SJCRH30 (cell line): Measurements from ENCODE around the gene DRC7. TPM values are rescaled to one million over a fixed set of nuclear protein-coding genes. Genes with fewer than 3 reads are reported as not detected.

Experiments
- DNase-seq, 2 experiments: peaks; one replicate each; pipeline ENCODE4 v3.0.0-alpha.2; 2015 to 2020
- H3K27ac ChIP-seq: fragments of 250-450 bp; sonication (Bioruptor Pico); 2 replicates; pipeline ENCODE4 v1.5.1; 2020; ENCODE audit warnings: mild to moderate bottlenecking, moderate library complexity
- H3K27me3 ChIP-seq: fragments of 250-450 bp; sonication (Bioruptor Pico); 2 replicates; pipeline ENCODE4 v1.5.1; 2020; ENCODE audit warnings: mild to moderate bottlenecking, moderate library complexity
- H3K36me3 ChIP-seq: fragments of 250-450 bp; sonication (Bioruptor Pico); 2 replicates; pipeline ENCODE4 v1.5.1; 2020; ENCODE audit warnings: mild to moderate bottlenecking, moderate library complexity
- H3K4me1 ChIP-seq: fragments of 250-450 bp; sonication (Bioruptor Pico); 2 replicates; pipeline ENCODE4 v1.5.1; 2020; ENCODE audit warnings: mild to moderate bottlenecking, moderate library complexity
- H3K4me3 ChIP-seq: fragments of 250-450 bp; sonication (Bioruptor Pico); 2 replicates; pipeline ENCODE4 v1.5.1; 2020; ENCODE audit warnings: mild to moderate bottlenecking, moderate library complexity
- H3K9me3 ChIP-seq: fragments of 250-450 bp; sonication (Bioruptor Pico); replicated peaks from 2 replicates; pipeline ENCODE4 v1.5.1; 2020; ENCODE audit warnings: mild to moderate bottlenecking, moderate library complexity
- total RNA-seq: library from RNA; depleted of rRNA; stranded (reverse); fragments of >200 nt; shearing (Covaris generic); gene quantifications from 2 replicates; pipeline ENCODE4 v1.2.3, GENCODE V29; 2014

Gene DRC7
- total RNA-seq, 1 experiment from 2014 or later: not detected

DNA sequence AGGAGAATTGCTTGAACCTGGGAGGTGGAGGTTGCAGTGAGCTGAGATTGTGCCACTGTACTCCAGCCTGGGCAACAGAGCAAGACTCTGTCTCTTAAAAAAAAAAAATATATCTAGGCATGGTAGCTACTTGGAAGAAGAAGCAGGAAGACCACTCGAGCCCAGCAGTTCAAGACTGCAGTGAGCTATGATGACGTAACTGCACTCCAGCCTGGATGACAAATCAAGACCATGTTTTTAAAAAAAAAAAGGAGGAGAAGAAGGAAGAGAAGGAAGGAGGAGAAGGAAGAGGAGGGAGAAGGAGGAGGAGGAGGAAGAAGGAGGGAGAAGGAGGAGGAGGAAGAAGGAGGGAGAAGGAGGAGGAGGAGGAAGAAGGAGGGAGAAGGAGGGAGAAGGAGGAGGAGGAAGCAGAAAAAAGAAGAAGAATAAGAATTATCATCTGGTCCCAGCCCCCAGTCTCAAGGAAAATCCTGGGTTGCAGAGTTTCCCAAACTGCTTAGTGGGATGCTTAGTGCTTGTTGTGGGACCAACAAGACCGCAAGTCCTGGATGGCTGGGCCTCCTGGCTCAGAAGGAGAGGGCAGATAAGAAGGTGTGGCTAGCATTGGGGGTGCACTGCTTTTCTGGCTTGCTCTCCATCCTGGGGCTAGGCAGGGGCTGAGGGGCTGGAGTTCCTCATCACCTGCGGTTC, 3.7 kb upstream of the DRC7 start:
- Histone ChIP-seq H3K36me3 (no peaks in the 10 kb centered on the region), H3K27me3 (peaks cover 53% of the 10 kb centered on the region), H3K27ac (no peak overlapping the region), H3K4me3 (no peak overlapping the region), H3K4me1 (no peaks in the 10 kb centered on the region), H3K9me3 (no peaks in the 10 kb centered on the region)
- no peak for DNase-seq

DNA sequence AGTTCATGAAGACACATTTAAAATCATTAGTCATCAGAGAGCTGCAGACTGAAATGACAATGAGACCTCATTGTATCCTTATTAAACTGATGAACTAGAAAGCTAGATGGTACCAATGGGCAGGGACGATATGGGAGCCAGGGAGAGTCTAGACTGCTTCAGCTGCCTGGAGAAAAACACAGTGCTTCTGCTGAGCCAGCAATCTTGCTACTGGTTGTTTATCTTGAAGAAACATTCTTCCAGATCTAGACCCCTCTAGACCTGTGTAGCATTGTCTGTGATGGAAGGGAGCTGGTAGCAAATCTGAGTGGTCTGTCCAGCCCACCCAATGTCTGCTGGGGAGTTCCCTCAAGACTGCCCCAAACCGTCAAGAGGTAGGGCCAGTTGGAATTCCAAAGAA, 2.0 kb upstream of the DRC7 start:
- no peak overlapping the region for H3K27ac ChIP-seq
- no peaks in the 10 kb centered on the region for H3K9me3 ChIP-seq
- no peaks in the 10 kb centered on the region for H3K4me1 ChIP-seq
- no peak for DNase-seq
- no peak overlapping the region for H3K4me3 ChIP-seq
- peaks cover 49% of the 10 kb centered on the region for H3K27me3 ChIP-seq
- no peaks in the 10 kb centered on the region for H3K36me3 ChIP-seq

DNA sequence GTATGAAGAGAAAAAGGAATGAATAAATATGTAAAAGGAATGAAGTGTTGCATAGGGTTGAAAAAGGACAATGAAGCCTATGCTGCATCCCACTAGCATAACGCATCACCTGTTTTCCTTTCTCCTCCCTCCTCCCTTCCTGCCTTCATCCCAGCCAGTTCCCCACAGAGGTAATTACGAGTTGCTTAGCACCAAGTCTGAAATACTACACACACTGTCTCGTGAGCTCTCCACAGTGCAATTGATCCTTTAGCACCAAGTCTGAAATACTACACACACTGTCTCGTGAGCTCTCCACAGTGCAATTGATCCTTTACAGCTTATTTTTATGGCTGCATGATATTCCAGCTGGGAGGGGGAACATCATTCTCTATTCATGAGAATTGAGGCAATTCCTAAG, 1.1 kb upstream of the DRC7 start:
- H3K36me3 ChIP-seq: no peaks in the 10 kb centered on the region

DNA sequence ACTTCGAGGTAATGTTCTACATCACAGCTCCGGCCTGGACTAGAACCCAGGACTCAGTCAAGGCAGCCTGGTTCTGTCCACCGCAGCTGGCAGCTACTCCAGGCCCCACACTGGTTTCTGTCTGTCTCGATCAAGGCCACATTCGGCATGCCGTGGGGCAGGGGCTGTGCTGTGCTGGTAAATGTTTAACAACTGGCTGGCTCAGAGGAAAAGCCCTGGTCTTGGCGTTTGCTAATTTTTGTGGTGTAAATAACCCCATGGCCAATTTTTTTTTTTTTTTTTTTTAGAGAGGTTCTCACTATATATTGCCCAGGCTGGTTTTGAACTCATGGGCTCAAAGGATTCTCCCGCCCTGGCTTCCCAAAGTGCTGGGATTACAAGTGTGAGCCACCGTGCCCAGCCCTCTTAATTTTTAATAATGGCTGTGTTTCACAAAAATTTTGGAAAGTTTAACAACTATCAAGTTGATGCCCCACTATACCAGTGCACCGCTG, 328 bp upstream of the DRC7 start:
- Histone ChIP-seq H3K36me3 (no peaks in the 10 kb centered on the region), H3K4me1 (no peaks in the 10 kb centered on the region), H3K27ac (no peak overlapping the region), H3K27me3 (peaks cover 52% of the 10 kb centered on the region), H3K9me3 (no peaks in the 10 kb centered on the region), H3K4me3 (no peak overlapping the region)
- no peak for DNase-seq

More for the DNA sequence above, 1.1 kb upstream of the DRC7 start:
- H3K27ac ChIP-seq: no peak overlapping the region
- no peak for DNase-seq
- no peak overlapping the region for H3K4me3 ChIP-seq
- H3K27me3 ChIP-seq: peaks cover 50% of the 10 kb centered on the region
- H3K4me1 ChIP-seq: no peaks in the 10 kb centered on the region
- no peaks in the 10 kb centered on the region for H3K9me3 ChIP-seq

DNA sequence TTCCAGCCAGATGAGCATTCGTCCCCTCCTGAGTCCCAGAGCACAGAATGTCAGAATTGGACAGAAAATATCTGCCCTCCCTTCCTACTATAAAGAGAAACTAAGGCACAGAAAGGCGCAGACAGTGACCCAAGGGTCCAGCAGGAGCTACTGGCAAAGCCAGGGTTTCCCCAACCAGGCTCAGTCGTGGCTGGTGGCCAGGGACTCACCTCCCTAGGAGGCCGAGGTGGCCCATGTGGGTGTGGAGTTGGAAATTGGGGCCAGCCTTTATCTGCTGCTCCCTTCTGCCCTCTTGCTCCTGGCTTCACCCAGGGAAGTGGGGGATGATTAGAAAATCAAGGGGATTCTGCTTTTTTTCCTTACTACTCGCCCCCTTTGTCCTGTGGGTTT, 1.1 kb downstream of the DRC7 start:
- H3K4me3 ChIP-seq: no peak overlapping the region
- no peak for DNase-seq

DNA sequence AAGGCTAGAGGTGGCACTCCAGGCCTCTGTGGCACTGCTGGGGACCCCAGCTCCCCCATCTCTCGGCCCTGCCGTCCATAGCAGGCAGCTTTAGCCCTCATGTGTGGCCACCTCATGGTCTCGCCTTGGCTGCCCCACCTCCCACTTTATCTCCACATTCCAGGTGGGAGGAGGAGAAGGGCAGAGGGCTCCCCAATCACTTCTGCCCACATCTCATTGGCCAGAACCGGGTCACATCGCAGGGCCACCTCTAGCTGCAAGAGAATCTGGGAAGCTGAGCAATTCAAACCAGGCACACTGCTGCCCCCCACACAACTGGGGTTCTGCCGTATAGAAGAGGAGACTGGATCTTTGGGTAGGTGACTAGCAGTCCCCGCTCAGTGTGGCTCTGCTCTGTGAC, 1.6 kb downstream of the DRC7 start:
- H3K36me3 ChIP-seq: no peaks in the 10 kb centered on the region
- no peak overlapping the region for H3K4me3 ChIP-seq
- no peaks in the 10 kb centered on the region for H3K4me1 ChIP-seq
- no peak overlapping the region for H3K27ac ChIP-seq
- no peaks in the 10 kb centered on the region for H3K9me3 ChIP-seq
- no peak for DNase-seq
- H3K27me3 ChIP-seq: peaks cover 60% of the 10 kb centered on the region

More for the DNA sequence above, 1.1 kb downstream of the DRC7 start:
- Histone ChIP-seq H3K27ac (no peak overlapping the region), H3K9me3 (no peaks in the 10 kb centered on the region), H3K36me3 (no peaks in the 10 kb centered on the region), H3K27me3 (peaks cover 54% of the 10 kb centered on the region), H3K4me1 (no peaks in the 10 kb centered on the region)

DNA sequence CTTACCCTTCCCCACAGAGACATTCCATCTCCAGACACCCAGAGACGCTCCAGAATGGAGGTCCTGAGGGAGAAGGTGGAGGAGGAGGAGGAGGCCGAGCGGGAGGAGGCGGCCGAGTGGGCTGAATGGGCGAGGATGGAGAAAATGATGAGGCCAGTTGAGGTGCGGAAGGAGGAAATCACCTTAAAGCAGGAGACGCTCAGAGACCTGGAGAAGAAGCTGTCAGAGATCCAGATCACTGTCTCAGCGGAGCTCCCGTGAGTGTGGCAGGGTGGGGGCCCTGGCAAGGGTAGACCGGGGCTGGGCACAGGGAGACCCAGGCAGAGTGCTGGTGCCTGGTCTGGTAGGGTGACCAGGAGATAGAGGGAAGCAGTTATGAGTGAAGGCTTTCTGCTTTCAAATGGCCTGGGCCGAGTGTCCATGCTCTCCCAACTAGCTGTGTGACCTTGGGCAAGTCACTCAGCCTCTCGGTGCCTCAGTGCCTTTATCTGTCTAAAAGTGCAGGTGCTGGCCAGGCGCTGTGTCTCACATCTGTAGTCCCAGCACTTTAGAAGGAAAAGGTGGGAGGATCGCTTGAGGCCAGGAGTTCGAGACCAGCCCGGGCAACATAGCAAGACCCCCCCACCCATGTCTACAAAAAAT, 3.4 kb downstream of the DRC7 start:
- H3K4me3 ChIP-seq: no peak overlapping the region
- no peak for DNase-seq
- no peaks in the 10 kb centered on the region for H3K4me1 ChIP-seq
- H3K9me3 ChIP-seq: no peaks in the 10 kb centered on the region
- no peaks in the 10 kb centered on the region for H3K36me3 ChIP-seq
- peaks cover 58% of the 10 kb centered on the region for H3K27me3 ChIP-seq
- no peak overlapping the region for H3K27ac ChIP-seq

DNA sequence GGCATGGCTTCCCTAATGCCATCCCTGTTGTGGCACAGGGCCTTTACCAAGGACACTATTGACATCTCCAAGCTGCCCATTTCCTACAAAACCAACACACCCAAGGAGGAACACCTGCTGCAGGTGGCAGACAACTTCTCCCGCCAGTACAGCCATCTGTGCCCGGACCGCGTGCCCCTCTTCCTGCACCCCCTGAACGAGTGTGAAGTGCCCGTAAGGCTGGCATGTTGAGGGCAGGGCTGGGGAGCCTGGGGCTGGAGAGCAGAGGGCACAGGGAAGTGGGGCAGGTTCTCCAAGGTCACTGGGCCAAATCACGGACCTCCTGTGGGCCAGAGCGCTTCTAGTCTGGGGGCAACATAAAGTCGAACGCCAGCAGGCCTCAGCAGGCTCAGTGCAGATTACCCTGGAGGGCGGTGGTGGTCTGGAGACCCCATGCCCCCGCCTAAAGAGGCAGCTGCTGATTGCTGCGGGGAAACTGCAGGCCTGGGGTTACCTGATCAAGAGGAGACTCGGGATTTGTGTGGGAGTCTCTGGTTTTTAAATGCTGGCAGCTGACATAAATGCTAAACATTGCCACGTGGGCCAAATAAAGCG, 4.3 kb downstream of the DRC7 start:
- no peaks in the 10 kb centered on the region for H3K4me1 ChIP-seq
- DNase-seq: no peak
- H3K36me3 ChIP-seq: no peaks in the 10 kb centered on the region
- peaks cover 50% of the 10 kb centered on the region for H3K27me3 ChIP-seq
- no peak overlapping the region for H3K27ac ChIP-seq
- no peaks in the 10 kb centered on the region for H3K9me3 ChIP-seq
- H3K4me3 ChIP-seq: no peak overlapping the region

DNA sequence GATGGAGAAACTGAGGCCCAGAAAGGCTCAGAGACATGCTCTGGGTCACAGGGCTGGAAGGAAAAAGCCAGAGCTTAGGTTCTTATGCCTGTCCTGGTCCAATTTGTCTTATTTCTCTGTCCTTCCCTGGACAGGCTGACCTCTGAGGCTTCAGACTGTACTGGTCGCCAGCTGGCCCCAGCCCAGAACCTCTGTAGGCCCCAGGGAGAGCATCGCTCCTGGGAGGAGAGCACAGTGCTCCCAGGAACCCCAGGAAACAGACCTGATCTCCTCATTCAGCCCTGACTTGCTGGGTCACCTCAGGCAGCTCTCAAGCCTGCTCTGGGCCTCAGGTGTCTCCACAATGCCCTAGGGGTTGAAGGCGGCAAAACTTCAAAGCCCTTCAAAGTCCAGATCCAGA, 4.9 kb downstream of the DRC7 start:
- Histone ChIP-seq H3K4me1 (no peaks in the 10 kb centered on the region), H3K9me3 (no peaks in the 10 kb centered on the region), H3K4me3 (no peak overlapping the region), H3K27ac (no peak overlapping the region), H3K36me3 (no peaks in the 10 kb centered on the region), H3K27me3 (peaks cover 50% of the 10 kb centered on the region)
- DNase-seq: no peak

DNA sequence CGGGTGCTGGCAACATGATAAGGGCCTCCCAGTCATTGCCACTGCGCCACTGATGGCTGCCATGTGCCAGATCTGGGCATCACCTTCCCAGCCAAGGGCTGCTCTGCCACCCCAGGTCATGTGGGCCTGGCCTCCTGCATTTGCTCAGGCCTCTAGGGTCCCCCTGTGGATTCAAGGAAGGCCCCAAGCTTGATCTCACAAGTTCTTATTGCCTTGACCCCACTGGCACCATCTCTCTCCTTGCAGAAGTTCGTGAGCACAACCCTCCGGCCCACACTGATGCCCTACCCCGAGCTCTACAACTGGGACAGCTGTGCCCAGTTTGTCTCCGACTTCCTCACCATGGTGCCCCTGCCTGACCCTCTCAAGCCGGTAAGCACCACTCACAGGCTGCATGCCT, 5.3 kb downstream of the DRC7 start:
- Histone ChIP-seq H3K4me1 (no peaks in the 10 kb centered on the region), H3K9me3 (no peaks in the 10 kb centered on the region), H3K4me3 (no peak overlapping the region), H3K36me3 (no peaks in the 10 kb centered on the region), H3K27me3 (peaks cover 51% of the 10 kb centered on the region), H3K27ac (no peak overlapping the region)
- DNase-seq: no peak

DNA sequence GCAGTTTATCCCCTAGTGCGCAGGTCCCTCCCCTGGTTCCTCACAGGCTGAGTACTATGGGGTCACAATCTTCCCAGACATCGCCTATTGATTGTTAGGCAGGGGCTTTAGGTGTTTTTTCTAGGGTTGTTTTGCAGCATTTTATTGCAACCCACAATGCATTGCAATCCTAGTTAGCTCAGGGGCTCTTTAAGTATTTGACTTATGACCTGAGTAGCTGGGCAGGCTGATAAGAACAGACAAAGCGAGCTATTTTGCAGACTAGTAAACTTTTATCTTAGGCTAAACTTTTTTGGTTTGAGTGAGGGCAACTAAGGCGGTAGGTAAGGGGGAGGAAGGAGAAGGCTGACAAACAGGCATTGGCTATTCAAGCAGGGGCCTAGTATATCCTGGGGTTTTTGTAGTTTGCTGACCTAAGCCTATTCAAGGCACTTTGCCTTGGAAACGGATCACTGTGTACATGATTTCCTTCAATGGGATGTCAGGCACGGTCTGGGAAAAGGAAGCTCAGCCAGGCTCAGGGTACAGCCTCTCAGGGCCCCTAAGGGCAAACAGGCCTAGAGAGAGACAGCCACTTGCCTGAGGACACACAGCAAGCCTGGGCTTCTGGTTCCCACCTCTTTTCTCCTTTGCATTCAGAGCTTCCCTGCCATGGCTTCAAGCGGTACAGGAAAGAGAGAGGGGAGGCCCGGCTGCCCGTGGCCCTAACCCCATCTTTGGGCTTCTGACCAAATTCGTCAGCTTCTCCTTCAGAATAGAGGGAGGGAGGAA, 6.4 kb downstream of the DRC7 start:
- H3K36me3 ChIP-seq: no peaks in the 10 kb centered on the region
- DNase-seq: no peak

DNA sequence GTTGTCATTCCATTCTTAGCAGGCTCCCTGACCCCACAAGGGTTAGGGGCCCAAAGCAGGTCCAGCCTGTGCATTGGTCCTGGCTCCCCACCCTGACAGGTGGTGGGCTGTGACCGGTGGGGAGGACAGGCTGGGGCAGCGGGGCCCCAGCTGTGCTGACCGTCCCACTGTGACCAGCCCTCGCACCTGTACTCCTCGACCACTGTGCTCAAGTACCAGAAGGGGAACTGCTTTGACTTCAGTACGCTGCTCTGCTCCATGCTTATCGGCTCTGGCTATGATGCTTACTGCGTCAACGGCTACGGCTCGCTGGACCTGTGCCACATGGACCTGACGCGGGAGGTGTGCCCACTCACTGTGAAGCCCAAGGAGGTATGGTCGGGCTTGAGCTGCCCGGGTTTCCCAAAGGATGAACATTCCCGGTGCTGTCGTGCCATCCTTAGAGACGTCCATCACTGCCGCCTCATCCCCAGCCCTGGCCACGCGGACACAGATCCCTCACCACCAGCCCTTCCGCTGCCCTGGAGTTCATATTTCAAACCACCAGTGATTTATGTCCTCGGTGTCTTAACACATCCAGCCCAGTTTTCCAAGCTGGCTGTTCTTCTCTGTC, 7.3 kb downstream of the DRC7 start:
- DNase-seq: no peak
- H3K4me3 ChIP-seq: no peak overlapping the region
- no peak overlapping the region for H3K27ac ChIP-seq
- H3K4me1 ChIP-seq: no peaks in the 10 kb centered on the region
- no peaks in the 10 kb centered on the region for H3K36me3 ChIP-seq
- H3K9me3 ChIP-seq: no peaks in the 10 kb centered on the region
- peaks cover 48% of the 10 kb centered on the region for H3K27me3 ChIP-seq

More for the DNA sequence above, 6.4 kb downstream of the DRC7 start:
- no peaks in the 10 kb centered on the region for H3K9me3 ChIP-seq
- no peak overlapping the region for H3K4me3 ChIP-seq
- peaks cover 48% of the 10 kb centered on the region for H3K27me3 ChIP-seq
- H3K27ac ChIP-seq: no peak overlapping the region
- H3K4me1 ChIP-seq: no peaks in the 10 kb centered on the region

DNA sequence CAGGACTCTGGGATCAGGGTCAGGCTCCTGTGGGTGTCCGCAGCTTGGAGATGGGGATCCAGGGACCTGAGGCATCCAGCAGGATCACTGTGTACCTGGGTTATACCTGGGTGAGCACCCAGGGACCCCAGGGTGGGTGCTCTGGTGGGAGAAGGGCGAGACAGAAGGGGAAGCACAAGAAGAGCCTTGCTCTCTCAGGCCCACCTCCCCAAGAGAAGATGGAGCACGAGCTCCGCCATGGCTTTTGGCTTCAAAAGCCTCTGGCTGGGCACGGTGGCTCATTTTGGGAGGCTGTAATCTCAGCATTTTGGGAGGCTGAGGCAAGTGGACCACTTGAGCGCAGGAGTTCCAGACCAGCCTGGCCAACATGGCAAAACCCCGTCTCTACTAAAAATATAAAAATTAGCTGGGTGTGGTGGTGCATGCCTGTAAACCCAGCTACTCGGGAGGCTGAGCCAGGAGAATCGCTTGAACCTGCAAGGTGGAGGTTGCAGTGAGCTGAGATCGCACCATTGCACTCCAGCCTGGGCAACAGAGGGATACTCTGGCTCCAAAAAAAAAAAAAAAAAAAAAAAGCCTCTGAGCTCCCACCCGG, 8.9 kb downstream of the DRC7 start:
- no peak for DNase-seq
- no peak overlapping the region for H3K4me3 ChIP-seq
- no peak overlapping the region for H3K27ac ChIP-seq
- H3K4me1 ChIP-seq: no peaks in the 10 kb centered on the region
- H3K9me3 ChIP-seq: no peaks in the 10 kb centered on the region
- H3K27me3 ChIP-seq: peaks cover 52% of the 10 kb centered on the region
- no peaks in the 10 kb centered on the region for H3K36me3 ChIP-seq
